Retinal pigment epithelial cell (primary cell): ENCODE data around the gene FXYD3.

Experiments
- DNase-seq: peaks from one replicate; pipeline ENCODE4 v3.0.0-alpha.2; 2010; ENCODE audit warnings: low read depth
- H3K4me3 ChIP-seq: 2 replicates; pipeline ENCODE4 v1.5.1; 2011; ENCODE audit warnings: mild to moderate bottlenecking, low read length, control low read depth, moderate library complexity
- TF ChIP-seq, protein P1 (sequence below): conservative IDR thresholded peaks from 2 replicates; pipeline ENCODE4 v1.5.1; 2011; ENCODE audit warnings: low read depth, low read length, control low read depth, inconsistent platforms

FXYD3 gene

DNA sequence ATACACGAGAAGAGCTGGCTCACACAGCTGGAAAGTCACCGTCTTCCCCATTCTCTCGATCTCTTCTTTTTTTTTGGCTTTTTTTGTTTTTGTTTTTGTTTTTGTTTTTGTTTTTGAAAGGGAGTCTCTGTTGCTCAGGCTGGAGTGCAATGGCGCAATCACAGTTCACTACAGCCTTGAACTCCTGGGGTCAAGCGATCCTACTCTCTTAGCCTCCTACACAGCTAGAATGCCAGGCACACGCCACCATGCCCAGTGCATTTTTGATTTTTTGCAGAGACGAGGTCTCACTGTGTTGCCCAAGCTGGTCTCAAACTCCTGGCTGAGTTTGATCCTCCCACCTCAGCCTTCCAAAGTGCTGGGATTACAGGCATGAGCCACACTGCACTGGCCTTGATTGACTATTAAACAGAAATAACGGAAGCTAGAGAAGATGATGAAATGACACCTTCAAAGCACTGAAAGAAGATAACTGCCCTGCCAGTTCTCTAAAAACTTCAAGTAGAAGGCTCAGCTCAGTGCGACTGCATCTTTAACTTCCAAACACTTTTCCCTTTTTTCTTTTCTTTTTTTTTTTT, 4.0 kb downstream of the FXYD3 start:
- no peak for DNase-seq
- no peak overlapping the region for H3K4me3 ChIP-seq
- TF ChIP-seq, protein P1, sequence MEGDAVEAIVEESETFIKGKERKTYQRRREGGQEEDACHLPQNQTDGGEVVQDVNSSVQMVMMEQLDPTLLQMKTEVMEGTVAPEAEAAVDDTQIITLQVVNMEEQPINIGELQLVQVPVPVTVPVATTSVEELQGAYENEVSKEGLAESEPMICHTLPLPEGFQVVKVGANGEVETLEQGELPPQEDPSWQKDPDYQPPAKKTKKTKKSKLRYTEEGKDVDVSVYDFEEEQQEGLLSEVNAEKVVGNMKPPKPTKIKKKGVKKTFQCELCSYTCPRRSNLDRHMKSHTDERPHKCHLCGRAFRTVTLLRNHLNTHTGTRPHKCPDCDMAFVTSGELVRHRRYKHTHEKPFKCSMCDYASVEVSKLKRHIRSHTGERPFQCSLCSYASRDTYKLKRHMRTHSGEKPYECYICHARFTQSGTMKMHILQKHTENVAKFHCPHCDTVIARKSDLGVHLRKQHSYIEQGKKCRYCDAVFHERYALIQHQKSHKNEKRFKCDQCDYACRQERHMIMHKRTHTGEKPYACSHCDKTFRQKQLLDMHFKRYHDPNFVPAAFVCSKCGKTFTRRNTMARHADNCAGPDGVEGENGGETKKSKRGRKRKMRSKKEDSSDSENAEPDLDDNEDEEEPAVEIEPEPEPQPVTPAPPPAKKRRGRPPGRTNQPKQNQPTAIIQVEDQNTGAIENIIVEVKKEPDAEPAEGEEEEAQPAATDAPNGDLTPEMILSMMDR: no peak

DNA sequence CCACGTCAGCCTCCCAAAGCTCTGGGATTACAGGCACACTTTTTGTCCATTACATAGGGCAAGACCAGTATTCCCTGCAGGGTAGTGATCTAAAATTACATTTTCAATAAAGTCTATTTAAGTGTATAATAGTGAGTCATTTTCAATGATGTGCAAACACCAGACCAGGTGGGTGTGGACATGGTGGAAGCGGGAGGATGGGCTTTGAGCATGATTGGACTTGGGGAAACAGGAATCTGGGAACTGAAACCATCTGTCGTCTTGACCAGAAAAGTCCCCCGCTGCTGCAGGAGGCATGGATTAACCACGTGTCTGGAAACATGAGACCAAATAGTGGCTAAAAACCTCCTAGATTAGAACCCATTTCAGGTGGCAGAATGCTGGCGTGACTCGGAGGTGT, 4.9 kb downstream of the FXYD3 start:
- no peak for DNase-seq
- H3K4me3 ChIP-seq: no peak overlapping the region
- TF ChIP-seq, protein P1: no peak

DNA sequence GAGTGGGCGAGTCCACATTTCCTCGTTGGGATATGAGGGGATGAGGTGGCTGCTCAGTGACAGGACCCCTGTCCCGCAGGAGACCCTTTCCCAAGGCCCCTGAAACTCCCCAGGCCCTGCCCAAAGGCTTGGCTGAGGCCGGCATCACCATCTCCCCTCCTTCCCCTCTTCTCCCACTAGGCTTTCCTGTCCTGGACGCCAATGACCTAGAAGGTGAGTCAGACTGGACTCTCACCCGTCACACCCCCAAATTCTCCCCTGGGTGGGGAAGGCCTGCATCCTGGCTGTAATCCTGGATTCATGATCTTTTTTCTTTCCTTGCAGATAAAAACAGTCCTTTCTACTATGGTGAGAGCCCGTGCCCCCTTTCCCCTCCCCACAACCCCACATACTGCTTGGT, 5.3 kb downstream of the FXYD3 start:
- DNase-seq: no peak
- H3K4me3 ChIP-seq: no peak overlapping the region
- TF ChIP-seq, protein P1: no peak

DNA sequence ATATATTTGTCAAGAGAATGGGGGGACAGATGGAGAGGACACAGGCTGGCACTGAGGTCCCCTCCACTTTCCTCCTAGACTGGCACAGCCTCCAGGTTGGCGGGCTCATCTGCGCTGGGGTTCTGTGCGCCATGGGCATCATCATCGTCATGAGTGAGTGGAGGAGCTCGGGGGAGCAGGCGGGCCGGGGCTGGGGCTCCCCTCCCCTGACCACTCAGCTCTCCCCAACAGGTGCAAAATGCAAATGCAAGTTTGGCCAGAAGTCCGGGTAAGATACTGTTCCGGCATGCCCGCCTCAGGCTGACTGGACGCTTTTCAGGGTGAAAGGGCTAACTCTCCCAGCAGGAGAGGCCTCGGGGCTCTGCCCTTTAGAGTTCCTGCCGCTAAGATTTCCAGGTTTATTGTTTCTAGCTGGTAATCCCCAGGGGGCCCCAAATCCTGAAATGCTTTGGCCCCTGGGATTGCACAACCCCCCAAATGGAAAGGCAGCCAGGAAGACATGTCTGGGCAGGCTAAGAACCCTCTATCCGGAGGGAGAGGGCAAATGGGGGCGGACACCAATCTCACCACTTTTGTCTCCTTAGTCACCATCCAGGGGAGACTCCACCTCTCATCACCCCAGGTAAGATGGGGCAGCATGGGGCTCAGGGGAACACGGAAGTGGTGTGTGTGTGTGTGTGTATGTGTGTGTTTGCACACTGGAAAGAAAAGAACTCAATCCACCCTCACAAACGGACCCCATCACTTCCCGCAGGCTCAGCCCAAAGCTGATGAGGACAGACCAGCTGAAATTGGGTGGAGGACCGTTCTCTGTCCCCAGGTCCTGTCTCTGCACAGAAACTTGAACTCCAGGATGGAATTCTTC, 7.3 kb downstream of the FXYD3 start:
- TF ChIP-seq, protein P1: no peak
- DNase-seq: no peak
- H3K4me3 ChIP-seq: no peak overlapping the region

DNA sequence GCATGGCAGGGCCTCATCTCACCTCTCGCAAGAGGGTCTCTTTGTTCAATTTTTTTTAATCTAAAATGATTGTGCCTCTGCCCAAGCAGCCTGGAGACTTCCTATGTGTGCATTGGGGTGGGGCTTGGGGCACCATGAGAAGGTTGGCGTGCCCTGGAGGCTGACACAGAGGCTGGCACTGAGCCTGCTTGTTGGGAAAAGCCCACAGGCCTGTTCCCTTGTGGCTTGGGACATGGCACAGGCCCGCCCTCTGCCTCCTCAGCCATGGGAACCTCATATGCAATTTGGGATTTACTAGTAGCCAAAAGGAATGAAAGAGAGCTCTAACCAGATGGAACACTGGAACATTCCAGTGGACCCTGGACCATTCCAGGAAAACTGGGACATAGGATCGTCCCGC, 8.0 kb downstream of the FXYD3 start:
- no peak for DNase-seq
- no peak overlapping the region for H3K4me3 ChIP-seq
- TF ChIP-seq, protein P1: no peak

DNA sequence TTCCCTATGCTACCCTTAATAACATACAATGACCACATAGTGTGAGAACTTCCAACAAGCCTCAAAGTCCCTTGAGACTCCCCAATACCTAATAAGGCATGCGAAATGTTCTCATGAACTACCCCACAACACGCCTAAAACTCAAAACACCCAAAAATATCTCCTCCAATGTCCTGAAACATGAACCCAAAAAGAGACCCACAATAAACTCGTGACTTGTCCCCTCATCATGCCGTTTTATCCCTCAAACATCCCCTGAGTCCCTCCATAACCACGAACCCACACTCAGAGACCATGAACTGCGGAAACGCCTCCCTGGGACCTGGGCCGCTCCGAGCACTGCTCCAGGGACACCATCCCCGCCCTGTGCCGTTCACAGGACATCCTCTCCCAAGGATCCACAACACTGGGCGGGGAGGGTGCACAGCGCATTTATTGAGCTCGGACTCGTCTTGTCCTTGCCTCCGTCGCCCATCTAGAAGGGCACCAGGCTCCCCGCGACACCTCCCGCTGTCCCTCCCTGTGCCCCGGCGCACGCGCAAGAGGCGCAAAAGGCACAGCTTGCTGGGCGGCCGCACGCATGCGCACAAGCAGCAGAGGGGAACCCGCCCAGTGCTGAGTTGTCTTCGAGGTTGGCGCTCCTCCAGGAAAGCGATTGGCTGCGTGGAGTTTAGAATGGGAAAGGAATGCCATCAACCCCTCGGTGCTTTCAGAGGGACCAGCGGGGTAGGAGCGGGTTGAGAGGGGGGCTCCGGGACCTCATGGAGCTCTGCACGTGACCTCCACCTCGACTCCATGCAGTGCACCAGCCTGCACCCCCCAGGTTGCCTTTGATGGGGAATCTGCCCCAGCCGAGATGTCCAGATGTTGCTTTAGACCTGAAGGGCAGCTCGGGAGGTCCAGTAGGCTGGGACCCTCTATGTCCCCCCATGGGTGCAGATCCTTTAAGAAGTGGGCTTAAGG, 8.8 kb downstream of the FXYD3 start:
- DNase-seq: no peak
- TF ChIP-seq, protein P1: no peak
- H3K4me3 ChIP-seq: peak overlapping the region; percentile 61
